Measurements from ENCODE around the gene PLEKHA6.

PLEKHA6 gene

GRCh38 chr1:204345438-204345841 is 14.3 kb downstream of the PLEKHA6 start:
- no peaks in the 10 kb centered on the region for H3K27me3 ChIP-seq (ENCODE audit: low read depth)
- no peak overlapping the region for H3K4me3 ChIP-seq
- H3K4me1 ChIP-seq, result no peaks in the 10 kb centered on the region; the same call in 1 of the 2 replicates
- in situ Hi-C loops (cut with MboI; ENCODE audit: low sequenced_read_pairs), result no loop called here
- H3K36me3 ChIP-seq (replicated peaks), result no peaks in the 10 kb centered on the region
- DNase-seq (ENCODE audit: low spot score in 2 of 2), result no peak
- H3K9me3 ChIP-seq, result no peaks in the 10 kb centered on the region

- Histone ChIP-seq H3K27me3 (ENCODE audit: low read depth) (peaks cover 2% of the 10 kb centered on the region; the same call in 1 of the 2 replicates), H3K4me1 (no peaks in the 10 kb centered on the region; the same call in 1 of the 2 replicates), H3K36me3 (replicated peaks) (no peaks in the 10 kb centered on the region), H3K4me3 (no peak overlapping the region), H3K9me3 (no peaks in the 10 kb centered on the region)
- DNase-seq (ENCODE audit: low spot score in 2 of 2), result no peak
- in situ Hi-C loops (cut with MboI; ENCODE audit: low sequenced_read_pairs), result no loop called here
These were observed 14.9 kb downstream of the PLEKHA6 start for GRCh38 chr1:204344665-204345355.

GRCh38 chr1:204343802-204344201 is 15.9 kb downstream of the PLEKHA6 start:
- Histone ChIP-seq H3K9me3 (no peaks in the 10 kb centered on the region), H3K27me3 (ENCODE audit: low read depth) (peaks cover 4% of the 10 kb centered on the region; the same call in 1 of the 2 replicates), H3K36me3 (replicated peaks) (no peaks in the 10 kb centered on the region), H3K4me3 (no peak overlapping the region), H3K4me1 (no peaks in the 10 kb centered on the region; the same call in 1 of the 2 replicates)
- no peak for DNase-seq (ENCODE audit: low spot score in 2 of 2)
- in situ Hi-C loops (cut with MboI; ENCODE audit: low sequenced_read_pairs), result no loop called here

- Histone ChIP-seq H3K36me3 (replicated peaks) (no peaks in the 10 kb centered on the region), H3K27me3 (ENCODE audit: low read depth) (peaks cover 7% of the 10 kb centered on the region; the same call in 1 of the 2 replicates), H3K9me3 (no peaks in the 10 kb centered on the region), H3K4me1 (no peaks in the 10 kb centered on the region; the same call in 1 of the 2 replicates), H3K4me3 (no peak overlapping the region)
- in situ Hi-C loops (cut with MboI; ENCODE audit: low sequenced_read_pairs), result no loop called here
- no peak for DNase-seq (ENCODE audit: low spot score in 2 of 2)
These were observed 16.5 kb downstream of the PLEKHA6 start for GRCh38 chr1:204343247-204343646.

GRCh38 chr1:204342310-204342709 is 17.4 kb downstream of the PLEKHA6 start:
- in situ Hi-C loops (cut with MboI; ENCODE audit: low sequenced_read_pairs), result no loop called here
- Histone ChIP-seq H3K36me3 (replicated peaks) (no peaks in the 10 kb centered on the region), H3K4me3 (no peak overlapping the region), H3K4me1 (no peaks in the 10 kb centered on the region; the same call in 1 of the 2 replicates), H3K27me3 (ENCODE audit: low read depth) (peaks cover 13% of the 10 kb centered on the region), H3K9me3 (no peaks in the 10 kb centered on the region)
- DNase-seq (ENCODE audit: low spot score in 2 of 2), result no peak

GRCh38 chr1:204341380-204341779 is 18.3 kb downstream of the PLEKHA6 start:
- Histone ChIP-seq H3K9me3 (no peaks in the 10 kb centered on the region), H3K4me3 (no peak overlapping the region), H3K4me1 (no peaks in the 10 kb centered on the region; the same call in 1 of the 2 replicates), H3K36me3 (replicated peaks) (no peaks in the 10 kb centered on the region), H3K27me3 (ENCODE audit: low read depth) (peaks cover 21% of the 10 kb centered on the region)
- in situ Hi-C loops (cut with MboI; ENCODE audit: low sequenced_read_pairs), result no loop called here
- DNase-seq (ENCODE audit: low spot score in 2 of 2), result no peak

GRCh38 chr1:204340081-204340889 is 19.4 kb downstream of the PLEKHA6 start:
- in situ Hi-C loops (cut with MboI; ENCODE audit: low sequenced_read_pairs), result no loop called here
- H3K4me3 ChIP-seq, result no peak overlapping the region
- H3K4me1 ChIP-seq, result no peaks in the 10 kb centered on the region; the same call in 1 of the 2 replicates
- peak in 1 of 2 experiments; percentile 10 for DNase-seq (ENCODE audit: low spot score in 2 of 2)
- H3K36me3 ChIP-seq (replicated peaks), result no peaks in the 10 kb centered on the region
- no peaks in the 10 kb centered on the region for H3K9me3 ChIP-seq
- peaks cover 21% of the 10 kb centered on the region for H3K27me3 ChIP-seq (ENCODE audit: low read depth)

- no peak overlapping the region for H3K4me3 ChIP-seq
These were observed 20.2 kb downstream of the PLEKHA6 start for GRCh38 chr1:204339541-204339940.

GRCh38 chr1:204338997-204339396 is 20.7 kb downstream of the PLEKHA6 start:
- H3K4me1 ChIP-seq, result no peaks in the 10 kb centered on the region; the same call in 1 of the 2 replicates
- H3K36me3 ChIP-seq (replicated peaks), result no peaks in the 10 kb centered on the region
- no peak for DNase-seq (ENCODE audit: low spot score in 2 of 2)
- H3K9me3 ChIP-seq, result no peaks in the 10 kb centered on the region
- H3K27me3 ChIP-seq (ENCODE audit: low read depth), result peaks cover 26% of the 10 kb centered on the region
- in situ Hi-C loops (cut with MboI; ENCODE audit: low sequenced_read_pairs), result no loop called here
- H3K4me3 ChIP-seq, result no peak overlapping the region

More at GRCh38 chr1:204339541-204339940, 20.2 kb downstream of the PLEKHA6 start:
- no peaks in the 10 kb centered on the region; the same call in 1 of the 2 replicates for H3K4me1 ChIP-seq
- in situ Hi-C loops (cut with MboI; ENCODE audit: low sequenced_read_pairs), result no loop called here
- no peak for DNase-seq (ENCODE audit: low spot score in 2 of 2)
- no peaks in the 10 kb centered on the region for H3K9me3 ChIP-seq
- no peaks in the 10 kb centered on the region for H3K36me3 ChIP-seq (replicated peaks)
- H3K27me3 ChIP-seq (ENCODE audit: low read depth), result peaks cover 21% of the 10 kb centered on the region

GRCh38 chr1:204338360-204338759 is 21.4 kb downstream of the PLEKHA6 start:
- in situ Hi-C loops (cut with MboI; ENCODE audit: low sequenced_read_pairs), result no loop called here
- DNase-seq (ENCODE audit: low spot score in 2 of 2), result no peak
- Histone ChIP-seq H3K27me3 (ENCODE audit: low read depth) (peaks cover 26% of the 10 kb centered on the region), H3K4me3 (no peak overlapping the region), H3K9me3 (no peaks in the 10 kb centered on the region), H3K36me3 (replicated peaks) (no peaks in the 10 kb centered on the region), H3K4me1 (no peaks in the 10 kb centered on the region; the same call in 1 of the 2 replicates)

GRCh38 chr1:204337583-204337982 is 22.1 kb downstream of the PLEKHA6 start:
- no peaks in the 10 kb centered on the region for H3K4me1 ChIP-seq
- H3K9me3 ChIP-seq, result no peaks in the 10 kb centered on the region
- DNase-seq (ENCODE audit: low spot score in 2 of 2), result no peak
- H3K36me3 ChIP-seq (replicated peaks), result no peaks in the 10 kb centered on the region
- H3K4me3 ChIP-seq, result no peak overlapping the region
- peaks cover 26% of the 10 kb centered on the region for H3K27me3 ChIP-seq (ENCODE audit: low read depth)
- in situ Hi-C loops (cut with MboI; ENCODE audit: low sequenced_read_pairs), result no loop called here

GRCh38 chr1:204337036-204337429 is 22.7 kb downstream of the PLEKHA6 start:
- DNase-seq (ENCODE audit: low spot score in 2 of 2), result no peak
- in situ Hi-C loops (cut with MboI; ENCODE audit: low sequenced_read_pairs), result no loop called here
- H3K27me3 ChIP-seq (ENCODE audit: low read depth), result peaks cover 26% of the 10 kb centered on the region

GRCh38 chr1:204336421-204337035 is 23.2 kb downstream of the PLEKHA6 start:
- H3K9me3 ChIP-seq, result no peaks in the 10 kb centered on the region

More at GRCh38 chr1:204337036-204337429, 22.7 kb downstream of the PLEKHA6 start:
- no peaks in the 10 kb centered on the region for H3K9me3 ChIP-seq
- H3K36me3 ChIP-seq (replicated peaks), result no peaks in the 10 kb centered on the region
- H3K4me3 ChIP-seq, result no peak overlapping the region
- no peaks in the 10 kb centered on the region for H3K4me1 ChIP-seq

More at GRCh38 chr1:204336421-204337035, 23.2 kb downstream of the PLEKHA6 start:
- H3K4me3 ChIP-seq, result no peak overlapping the region
- no peaks in the 10 kb centered on the region for H3K4me1 ChIP-seq
- H3K36me3 ChIP-seq (replicated peaks), result no peaks in the 10 kb centered on the region
- DNase-seq (ENCODE audit: low spot score in 2 of 2), result no peak
- in situ Hi-C loops (cut with MboI; ENCODE audit: low sequenced_read_pairs), result no loop called here
- peaks cover 26% of the 10 kb centered on the region for H3K27me3 ChIP-seq (ENCODE audit: low read depth)

Data from HAP-1 (cell line).